Mononuclear cell (primary cell): Measurements from ENCODE around the gene ATG2A. TPM values are rescaled to one million over a fixed set of nuclear protein-coding genes. Genes with fewer than 3 reads are reported as not detected.
A peak's percentile ranks its signal among the peaks of the same experiment; 100 is the strongest.

Source experiments
- H3K27me3 ChIP-seq: 2 replicates; pipeline ENCODE4 v1.6.0; 2011; ENCODE audit warnings: low read length, control low read depth; ENCODE audit not compliant: insufficient read depth
- H3K4me1 ChIP-seq: 2 replicates; pipeline ENCODE4 v1.5.1; 2011; ENCODE audit warnings: mild to moderate bottlenecking, low read length, control low read depth; ENCODE audit not compliant: insufficient read depth
- H3K4me3 ChIP-seq: 2 replicates; pipeline ENCODE4 v1.5.1; 2011; ENCODE audit warnings: mild to moderate bottlenecking, low read length, moderate library complexity
- H3K9me3 ChIP-seq: 2 replicates; pipeline ENCODE4 v1.5.1; 2011; ENCODE audit warnings: low read depth, mild to moderate bottlenecking, control low read depth, low read length
- total RNA-seq: library from RNA; depleted of rRNA; stranded (reverse); fragments of >200 nt; gene quantifications from one replicate; pipeline ENCODE4 v1.2.3, GENCODE V29; 2012

ATG2A gene
- total RNA-seq, 1 donor = 80.2 TPM

GRCh38 chr11:64931290-64931689 lies 14.3 kb upstream of the ATG2A start:
- Histone ChIP-seq H3K4me1 (no peaks in the 10 kb centered on the region), H3K27me3 (no peaks in the 10 kb centered on the region), H3K4me3 (no peak overlapping the region), H3K9me3 (no peaks in the 10 kb centered on the region)

DNA sequence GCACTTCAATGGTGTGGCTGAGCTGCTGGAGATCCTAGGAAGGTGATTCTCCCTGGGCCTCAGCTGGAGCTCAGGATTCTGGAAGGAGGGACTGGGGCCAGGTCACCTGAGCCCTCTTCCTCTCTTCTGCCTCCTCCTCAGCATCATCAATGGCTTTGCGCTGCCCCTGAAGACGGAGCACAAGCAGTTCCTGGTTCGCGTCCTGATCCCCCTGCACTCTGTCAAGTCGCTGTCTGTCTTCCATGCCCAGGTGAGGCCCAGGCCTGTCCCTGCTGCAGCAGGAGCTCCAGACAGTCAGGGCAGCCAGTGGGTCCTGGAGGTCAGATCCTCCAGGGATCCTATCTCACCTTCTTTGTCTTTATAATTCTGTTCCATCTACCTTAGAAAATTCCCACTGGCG lies 13.3 kb upstream of the ATG2A start:
- H3K9me3 ChIP-seq = no peaks in the 10 kb centered on the region
- H3K4me1 ChIP-seq = peaks cover 2% of the 10 kb centered on the region
- no peak overlapping the region for H3K4me3 ChIP-seq
- no peaks in the 10 kb centered on the region for H3K27me3 ChIP-seq

DNA sequence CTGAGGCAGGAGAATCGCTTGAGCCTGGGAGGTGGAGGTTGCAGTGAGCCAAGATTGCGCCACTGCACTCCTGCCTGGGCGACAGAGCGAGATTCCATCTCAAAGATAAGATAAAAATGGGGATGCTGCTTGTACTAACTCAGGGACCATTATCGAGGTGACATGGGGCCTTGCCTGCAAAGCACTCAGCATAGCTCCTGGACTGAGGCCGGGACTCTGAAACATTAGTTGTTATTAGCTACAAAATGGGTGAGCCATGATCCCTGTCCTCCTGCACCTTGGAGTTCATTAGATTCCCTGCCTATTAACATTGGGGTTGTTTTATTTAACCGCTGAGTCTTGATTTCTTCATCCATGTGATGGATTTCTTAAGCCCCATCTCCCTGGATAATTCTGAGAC lies 12.6 kb upstream of the ATG2A start:
- no peak overlapping the region for H3K4me3 ChIP-seq
- no peaks in the 10 kb centered on the region for H3K27me3 ChIP-seq
- no peaks in the 10 kb centered on the region for H3K9me3 ChIP-seq
- H3K4me1 ChIP-seq = peaks cover 8% of the 10 kb centered on the region

DNA sequence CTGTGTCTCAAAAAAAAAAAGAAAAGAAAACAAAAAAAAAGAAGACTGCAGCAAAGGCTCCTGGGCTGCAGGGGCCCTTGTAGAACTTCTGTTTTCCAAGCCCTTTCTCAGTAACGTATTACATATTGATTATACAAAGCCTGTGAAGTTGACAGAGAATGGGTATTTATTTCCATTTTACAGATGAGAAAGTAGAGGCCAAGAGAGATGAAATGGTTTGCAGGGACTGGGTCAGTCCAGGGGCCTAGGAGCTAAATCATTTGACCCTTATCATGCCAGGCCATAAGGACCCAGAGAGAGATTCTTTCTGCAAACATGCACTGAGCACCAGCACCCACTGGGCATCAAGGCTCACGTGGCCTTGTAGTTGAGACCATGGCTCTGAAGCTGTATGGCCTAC lies 11.9 kb upstream of the ATG2A start:
- no peak overlapping the region for H3K4me3 ChIP-seq
- peaks cover 12% of the 10 kb centered on the region for H3K4me1 ChIP-seq
- H3K9me3 ChIP-seq = no peaks in the 10 kb centered on the region
- no peaks in the 10 kb centered on the region for H3K27me3 ChIP-seq

GRCh38 chr11:64926689-64927088 lies 9.7 kb upstream of the ATG2A start:
- H3K4me3 ChIP-seq = no peak overlapping the region
- H3K9me3 ChIP-seq = no peaks in the 10 kb centered on the region
- H3K4me1 ChIP-seq = peaks cover 18% of the 10 kb centered on the region
- no peaks in the 10 kb centered on the region for H3K27me3 ChIP-seq

DNA sequence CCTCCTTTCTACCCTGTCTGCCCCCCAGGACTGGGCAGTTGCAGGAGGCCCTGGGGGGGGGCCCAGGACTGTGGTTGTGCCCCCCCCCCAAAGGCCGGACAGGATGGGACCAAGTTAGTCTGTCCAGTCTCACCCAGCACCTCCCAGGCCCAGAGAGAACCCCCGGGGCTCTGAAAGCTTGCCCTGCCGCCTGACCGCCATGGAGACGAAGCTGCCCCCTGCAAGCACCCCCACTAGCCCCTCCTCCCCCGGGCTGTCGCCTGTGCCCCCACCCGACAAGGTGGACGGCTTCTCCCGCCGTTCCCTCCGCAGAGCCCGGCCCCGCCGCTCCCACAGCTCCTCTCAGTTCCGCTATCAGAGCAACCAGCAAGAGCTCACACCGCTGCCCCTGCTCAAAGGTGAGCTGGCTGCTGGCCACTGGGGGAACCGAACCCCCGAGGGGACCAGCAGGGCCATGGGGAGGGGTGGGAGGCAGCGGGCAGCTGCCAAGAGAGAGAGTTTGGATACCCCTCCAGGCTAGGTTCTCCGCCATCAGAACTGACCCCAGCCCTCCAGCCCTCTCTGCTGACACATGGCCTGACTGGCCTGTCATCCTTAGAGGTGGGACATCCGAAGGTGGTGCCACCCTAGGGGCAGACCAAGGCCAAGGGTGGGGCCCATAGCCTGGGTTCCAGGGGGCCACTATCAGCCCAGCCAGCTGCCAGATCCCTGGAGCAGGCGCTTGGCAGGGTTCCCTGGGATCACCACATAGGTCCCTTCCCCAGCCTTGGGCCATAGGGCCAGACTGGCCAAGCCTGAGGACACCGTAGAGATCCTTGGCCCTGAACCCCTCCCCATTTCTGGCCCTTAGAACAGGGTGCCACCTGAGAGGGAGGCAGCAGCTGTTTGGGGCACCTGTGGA lies 8.8 kb upstream of the ATG2A start:
- H3K27me3 ChIP-seq = no peaks in the 10 kb centered on the region
- no peaks in the 10 kb centered on the region for H3K9me3 ChIP-seq
- H3K4me1 ChIP-seq = peaks cover 18% of the 10 kb centered on the region
- no peak overlapping the region for H3K4me3 ChIP-seq

DNA sequence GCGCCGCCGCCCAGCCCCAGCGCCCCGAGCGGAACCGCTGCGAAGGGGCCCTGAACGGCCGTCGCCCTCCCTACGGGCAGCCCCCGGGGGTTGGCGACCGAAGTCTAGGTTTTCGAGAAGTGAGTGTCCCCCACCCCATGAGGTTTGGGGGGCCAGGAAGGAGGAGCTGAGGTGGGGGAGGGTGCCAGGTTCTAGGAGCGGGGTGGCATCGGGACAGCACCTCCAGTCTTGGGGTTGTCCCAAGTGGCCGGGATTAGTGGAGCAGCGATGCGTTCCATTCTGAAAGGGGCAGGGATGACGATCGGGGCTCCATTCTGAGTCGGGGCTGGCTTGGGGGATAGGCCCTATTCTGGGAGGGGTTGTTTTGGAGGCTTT lies 7.9 kb upstream of the ATG2A start:
- Histone ChIP-seq H3K4me3 (peak overlapping the region; percentile 66), H3K27me3 (no peaks in the 10 kb centered on the region), H3K9me3 (no peaks in the 10 kb centered on the region), H3K4me1 (peaks cover 18% of the 10 kb centered on the region)

DNA sequence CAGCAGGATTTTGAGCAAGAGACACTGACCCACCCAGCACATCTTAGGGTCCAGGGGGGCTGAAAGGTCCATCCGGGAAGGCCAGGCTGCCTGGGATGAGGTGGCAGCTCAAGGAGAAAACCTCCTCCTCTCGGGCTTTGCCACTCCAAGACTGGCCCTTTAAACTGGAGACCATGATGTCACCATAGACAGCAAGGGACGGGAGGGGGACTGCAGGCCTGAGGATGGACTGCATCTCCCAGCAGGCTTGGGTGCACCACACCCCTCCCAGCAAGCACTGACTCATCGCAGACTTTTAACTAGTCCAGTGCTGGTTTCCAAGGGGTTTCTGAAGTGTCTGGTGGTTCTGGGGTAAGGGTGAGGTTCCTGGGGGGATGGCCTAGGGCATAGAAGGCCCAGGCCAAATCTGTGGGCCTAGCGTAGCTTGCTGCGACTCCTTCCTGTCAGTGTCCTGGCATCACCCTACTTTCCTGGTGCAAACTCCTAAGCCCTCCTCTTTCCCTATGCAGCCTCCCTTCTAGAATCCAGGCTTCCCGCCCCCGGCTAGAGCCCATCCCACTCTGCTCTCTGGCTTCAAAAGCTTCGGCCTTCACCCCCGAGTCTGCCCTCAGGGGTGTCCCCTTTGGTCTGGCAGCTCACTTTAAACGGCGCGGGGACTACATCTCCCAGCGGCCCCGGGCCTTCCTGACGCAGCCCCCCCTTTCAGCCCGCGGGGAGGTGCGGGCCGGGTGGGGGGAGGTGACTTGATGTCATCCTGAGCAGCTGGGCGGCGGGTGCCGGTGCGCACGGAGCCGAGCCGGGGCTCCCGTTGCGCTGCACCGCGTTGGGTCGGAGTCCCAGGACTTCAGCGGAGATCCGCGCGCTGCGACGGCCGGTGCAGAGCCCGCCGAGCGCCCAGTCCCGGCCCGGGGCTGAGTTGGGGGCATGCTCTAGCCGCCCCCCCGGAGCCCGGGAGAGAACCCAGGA lies 7.2 kb upstream of the ATG2A start, which contains the start of gene PPP2R5B:
TSS of gene PPP2R5B (plus strand) at position 746 of the 966 bp plus-strand sequence. CDS start 1,046 bp downstream, outside the sequence.
- Histone ChIP-seq H3K4me3 (peak within 1 kb of the TSS; percentile 66), H3K9me3 (no peaks in the 10 kb centered on the region), H3K4me1 (peaks cover 18% of the 10 kb centered on the region), H3K27me3 (no peaks in the 10 kb centered on the region)

DNA sequence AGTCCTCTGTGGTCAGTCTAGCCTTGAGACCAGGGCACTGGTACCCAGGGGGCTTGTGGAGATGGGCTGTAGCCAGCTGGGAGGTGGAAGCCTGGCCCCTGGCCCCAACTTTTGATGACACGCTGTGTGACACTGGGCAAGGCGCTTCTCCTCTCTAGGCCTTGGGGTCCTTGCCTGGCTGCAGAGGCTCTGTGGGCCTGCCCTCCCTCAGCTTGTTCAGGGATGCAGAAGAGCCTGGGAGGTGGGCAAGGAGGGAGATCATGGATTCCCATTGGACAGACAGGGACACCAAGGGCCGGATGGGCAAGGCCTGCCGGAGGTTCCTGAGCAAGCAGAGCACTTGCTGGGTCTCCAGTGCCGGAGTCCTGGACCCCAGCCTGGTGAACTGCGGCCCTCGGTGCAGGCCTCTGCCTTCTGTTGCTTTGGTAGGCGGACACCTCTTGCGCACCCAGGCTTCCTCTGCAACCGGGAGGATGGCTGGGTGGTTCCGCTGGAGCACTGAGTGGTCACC lies 6.2 kb upstream of the ATG2A start:
- no peaks in the 10 kb centered on the region for H3K27me3 ChIP-seq
- H3K9me3 ChIP-seq = no peaks in the 10 kb centered on the region
- no peak overlapping the region for H3K4me3 ChIP-seq
- H3K4me1 ChIP-seq = peaks cover 18% of the 10 kb centered on the region

GRCh38 chr11:64921384-64921783 lies 4.4 kb upstream of the ATG2A start:
- H3K9me3 ChIP-seq = no peaks in the 10 kb centered on the region
- H3K4me3 ChIP-seq = no peak overlapping the region
- H3K4me1 ChIP-seq = peaks cover 28% of the 10 kb centered on the region
- H3K27me3 ChIP-seq = no peaks in the 10 kb centered on the region

DNA sequence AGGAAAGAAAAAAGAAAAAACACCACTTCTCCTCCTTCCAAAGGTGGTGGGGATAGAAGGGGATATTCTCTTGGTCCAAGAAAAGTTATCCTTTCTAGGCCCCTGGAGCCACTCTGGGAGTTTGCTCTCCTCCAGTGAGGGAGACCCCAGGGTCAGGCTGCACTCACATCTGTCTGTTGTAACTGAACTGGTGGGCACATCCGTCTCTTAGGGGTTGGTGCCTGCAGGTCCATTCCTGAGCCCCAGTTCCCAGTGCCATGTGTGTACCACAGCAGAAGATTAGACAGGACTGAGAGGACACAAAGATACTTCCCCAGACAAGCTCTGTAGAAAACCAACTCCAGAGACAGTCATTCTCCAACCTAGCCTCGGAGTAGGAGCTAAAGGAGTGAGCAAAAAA lies 3.1 kb upstream of the ATG2A start:
- Histone ChIP-seq H3K4me1 (peaks cover 36% of the 10 kb centered on the region), H3K4me3 (no peak overlapping the region), H3K27me3 (no peaks in the 10 kb centered on the region), H3K9me3 (no peaks in the 10 kb centered on the region)

DNA sequence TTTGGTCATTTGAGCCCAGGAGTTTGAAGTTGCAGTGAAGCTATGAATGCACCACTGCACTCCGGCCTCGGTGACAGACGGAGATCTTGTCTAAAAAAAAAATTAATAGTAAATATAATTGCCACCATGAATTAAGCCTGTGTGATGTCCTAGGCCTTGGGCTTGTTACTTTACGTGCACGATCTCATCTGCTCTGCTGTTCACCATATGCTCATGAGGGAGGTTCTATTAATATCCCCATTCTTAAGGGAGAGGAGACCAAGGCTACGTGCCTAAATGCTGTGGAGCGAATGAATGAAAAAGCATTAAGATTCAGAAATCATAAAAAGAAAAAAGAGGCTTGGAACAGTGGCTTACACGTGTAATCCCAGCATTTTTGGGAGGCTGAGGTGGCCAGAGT lies 2.6 kb upstream of the ATG2A start:
- Histone ChIP-seq H3K27me3 (no peaks in the 10 kb centered on the region), H3K4me1 (peaks cover 34% of the 10 kb centered on the region), H3K9me3 (no peaks in the 10 kb centered on the region), H3K4me3 (no peak overlapping the region)

GRCh38 chr11:64918017-64918416 lies 1.0 kb upstream of the ATG2A start:
- Histone ChIP-seq H3K4me1 (peaks cover 24% of the 10 kb centered on the region), H3K27me3 (no peaks in the 10 kb centered on the region), H3K9me3 (no peaks in the 10 kb centered on the region), H3K4me3 (no peak overlapping the region)

DNA sequence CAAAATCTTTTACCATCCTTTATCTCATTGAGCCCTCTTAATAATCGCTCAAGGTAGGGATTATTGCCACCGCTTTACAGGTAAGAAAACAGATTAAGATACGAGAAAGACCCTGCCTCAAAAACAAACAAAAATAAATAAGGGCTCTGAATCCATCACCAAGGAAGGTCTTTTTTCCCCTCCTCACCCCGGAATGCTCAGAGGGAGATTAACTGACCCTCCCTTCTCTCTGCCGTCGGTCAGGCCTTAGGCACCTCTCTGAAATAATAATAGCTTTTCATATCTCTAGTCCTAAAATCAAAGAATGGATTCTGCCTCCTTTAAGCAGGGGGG lies 620 bp upstream of the ATG2A start:
- peaks cover 24% of the 10 kb centered on the region for H3K4me1 ChIP-seq
- peak overlapping the region; percentile 77 for H3K4me3 ChIP-seq
- H3K9me3 ChIP-seq = no peaks in the 10 kb centered on the region

More for the DNA sequence above, 620 bp upstream of the ATG2A start:
- no peaks in the 10 kb centered on the region for H3K27me3 ChIP-seq
